ENCODE measurements around the gene CRCP.
"Not testable (repeated sequence)": the region's sequence is repeated elsewhere in the genome, so short reads cannot be mapped to it uniquely, and the experiment has no call there.

Gene CRCP

DNA sequence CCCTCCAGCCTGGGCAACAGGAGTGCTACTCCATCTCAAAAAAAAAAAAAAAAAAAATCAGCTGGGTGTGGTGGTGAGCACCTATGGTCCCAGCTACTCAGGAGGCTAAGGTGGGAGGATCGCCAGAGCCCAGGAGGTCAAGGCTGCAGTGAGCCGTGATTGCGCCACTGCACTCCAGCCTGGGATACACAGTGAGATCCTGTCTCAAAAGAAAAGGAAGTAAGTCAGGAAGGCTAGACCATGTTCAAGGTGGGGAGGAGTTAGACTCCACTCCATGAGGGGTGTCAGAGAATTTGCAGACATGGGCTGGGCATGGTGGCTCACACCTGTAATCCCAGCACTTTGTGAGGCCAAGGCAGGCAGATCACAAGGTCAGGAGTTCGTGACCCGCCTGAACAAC, 6.2 kb upstream of the CRCP start:
- DNase-seq = not testable (repeated sequence)

DNA sequence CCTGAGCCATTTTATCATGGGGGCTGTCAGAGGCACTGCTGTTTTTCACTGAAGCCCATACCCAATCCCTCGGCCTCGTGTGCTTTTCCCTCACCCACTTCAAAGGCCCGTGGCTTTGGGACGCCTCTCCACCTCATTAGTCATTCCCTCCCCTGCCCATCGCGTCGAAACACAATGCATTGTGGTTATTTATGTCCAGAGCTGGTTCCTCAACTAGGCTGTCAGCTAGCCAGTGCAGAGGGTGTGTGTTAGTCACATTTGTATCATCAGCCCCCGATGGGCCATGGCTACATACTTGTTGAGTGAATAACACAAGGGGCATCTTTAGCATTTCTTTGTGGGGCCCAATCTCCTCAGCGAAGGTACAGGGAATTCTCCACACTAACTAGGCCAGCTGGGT, 3.8 kb upstream of the CRCP start:
- no peak for DNase-seq

DNA sequence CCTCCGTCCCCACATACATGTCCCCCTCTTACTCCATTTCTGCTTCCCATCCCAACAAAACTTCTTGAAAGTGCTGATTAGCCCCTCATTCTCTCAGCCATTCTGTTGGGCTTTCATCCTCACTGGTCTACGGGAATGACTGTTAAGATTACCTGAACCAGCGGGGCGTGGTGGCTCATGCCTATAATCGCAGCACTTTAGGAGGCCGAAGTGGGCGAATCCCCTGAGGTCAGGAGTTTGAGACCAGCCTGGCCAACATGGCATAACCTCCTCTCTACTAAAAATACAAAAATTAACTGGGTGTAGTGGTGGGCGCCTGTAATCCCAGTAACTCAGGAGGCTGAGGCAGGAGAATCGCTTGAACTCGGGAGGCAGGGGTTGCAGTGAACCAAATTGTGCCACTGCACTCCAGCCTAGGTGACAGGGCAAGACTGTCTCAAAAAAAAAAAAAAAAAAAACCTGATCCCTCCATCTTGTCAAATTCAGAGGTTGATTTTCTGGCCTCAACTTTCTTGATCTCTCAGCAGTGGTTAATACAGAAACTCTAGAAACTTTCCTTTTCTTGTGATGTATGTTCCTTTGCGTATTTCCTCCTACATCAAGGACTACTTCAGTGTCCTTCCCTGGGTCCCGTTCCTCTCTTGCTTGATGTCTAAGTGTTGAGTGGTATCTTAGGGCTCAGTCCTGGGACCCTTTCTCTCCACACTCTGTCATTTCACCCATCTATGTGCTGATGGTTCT, 2.2 kb downstream of the CRCP start:
- DNase-seq = not testable (repeated sequence)

DNA sequence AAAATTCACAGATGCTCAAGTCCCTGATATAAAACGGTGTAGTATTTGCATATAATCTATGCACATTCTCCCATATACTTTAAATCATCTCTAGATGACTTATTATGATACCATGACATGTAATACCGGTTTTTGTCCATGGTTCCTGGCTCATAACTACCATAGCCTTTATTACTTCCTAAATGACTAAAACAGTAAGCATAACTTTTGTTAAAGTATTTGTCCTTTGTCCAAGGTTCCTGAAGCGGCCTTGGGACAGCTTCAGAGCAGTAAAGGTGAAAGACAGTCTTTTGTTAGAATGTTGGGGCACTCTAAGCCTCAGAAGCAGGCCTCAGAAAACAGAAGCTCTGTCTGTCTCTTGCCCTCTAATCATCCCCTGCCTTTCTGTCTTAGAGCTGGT, 4.0 kb downstream of the CRCP start:
- DNase-seq = no peak

DNA sequence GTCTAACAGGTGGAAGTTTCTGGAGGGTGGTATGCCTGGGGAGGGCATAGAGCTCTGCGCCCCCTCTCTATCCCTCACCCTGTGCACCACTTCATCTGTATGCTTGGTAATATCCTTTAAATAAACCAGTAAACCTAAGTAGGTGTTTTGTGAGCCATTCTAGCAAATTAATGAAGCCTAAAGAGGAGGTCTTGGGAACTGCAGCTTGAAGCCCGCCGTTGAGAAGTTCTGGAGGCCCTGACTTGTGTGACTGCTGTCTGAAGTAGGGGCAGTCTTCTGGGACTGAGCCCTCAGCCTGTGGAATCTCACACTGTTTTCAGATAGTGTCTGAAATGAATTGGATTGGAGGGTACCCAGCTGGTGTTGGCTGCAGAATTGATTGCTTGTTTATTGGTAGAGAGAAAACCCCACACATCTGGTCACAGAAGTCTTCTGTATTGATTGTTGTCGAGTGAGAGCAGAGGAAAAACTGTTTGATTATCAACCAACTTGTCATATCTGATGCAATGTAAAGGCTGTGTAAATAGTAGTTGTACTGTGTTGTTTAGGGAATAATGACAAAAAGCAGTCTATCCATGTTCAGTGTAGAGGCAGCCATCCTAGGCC, 4.7 kb downstream of the CRCP start:
- DNase-seq = no peak

DNA sequence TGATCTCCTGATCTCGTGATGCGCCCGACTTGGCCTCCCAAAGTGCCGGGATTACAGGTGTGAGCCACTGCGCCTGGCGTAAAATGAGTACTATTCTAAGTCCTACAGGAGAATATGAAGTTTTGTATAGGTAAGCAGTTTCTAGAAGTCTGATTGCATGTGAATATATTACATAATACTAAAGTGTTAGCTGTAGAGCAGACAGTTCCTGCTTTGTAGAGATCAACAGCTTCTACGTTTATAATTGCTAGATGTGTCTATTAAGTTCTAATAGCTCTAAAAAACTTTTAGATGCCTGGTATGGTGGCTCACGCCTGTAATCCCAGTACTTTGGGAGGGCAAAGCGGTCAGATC, 8.5 kb downstream of the CRCP start:
- DNase-seq = no peak

DNA sequence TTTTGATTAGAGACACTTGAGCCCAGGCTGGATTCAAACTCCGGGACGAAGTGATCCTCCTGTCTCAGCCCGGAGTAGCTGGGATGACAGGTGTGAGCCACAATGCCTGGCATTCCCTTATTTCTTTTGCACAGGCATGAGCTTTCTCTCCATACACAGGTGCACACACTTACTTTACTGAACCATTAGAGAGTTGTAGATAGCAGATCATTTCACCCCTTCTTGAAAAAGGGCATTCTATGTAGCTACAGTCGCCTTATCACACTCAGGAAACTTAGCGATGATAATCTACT, 9.9 kb downstream of the CRCP start:
- DNase-seq = not testable (repeated sequence)

DNA sequence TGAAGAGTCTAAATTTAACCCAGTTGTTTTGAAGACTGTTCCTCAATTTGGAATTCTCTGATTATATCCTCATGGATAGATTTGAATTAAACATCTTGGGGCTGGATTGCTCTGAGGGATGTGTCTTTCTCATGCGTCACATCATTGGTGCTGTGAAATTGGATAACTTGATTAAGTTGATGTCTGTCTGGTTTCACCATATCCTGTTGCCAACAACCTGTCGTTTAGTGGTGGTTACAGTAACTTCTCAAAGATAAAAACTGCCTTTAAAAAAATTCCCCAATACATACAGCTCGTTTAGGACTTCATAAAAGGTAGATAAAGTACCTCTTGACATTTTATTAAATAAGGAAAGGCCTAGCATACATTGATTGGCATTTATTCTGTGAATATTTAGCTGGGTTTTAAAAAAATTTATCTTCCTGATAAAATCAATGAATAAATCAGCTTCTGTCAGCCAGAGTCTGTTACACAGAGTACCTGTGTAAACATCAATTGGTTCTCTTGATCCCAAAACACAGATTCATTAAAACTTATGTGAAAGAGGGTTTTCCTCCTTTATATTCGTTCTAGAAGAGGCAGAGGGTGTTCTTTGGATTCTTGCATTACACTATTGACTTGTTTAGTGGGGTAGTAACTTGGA, 10.5 kb downstream of the CRCP start:
- DNase-seq = no peak

DNA sequence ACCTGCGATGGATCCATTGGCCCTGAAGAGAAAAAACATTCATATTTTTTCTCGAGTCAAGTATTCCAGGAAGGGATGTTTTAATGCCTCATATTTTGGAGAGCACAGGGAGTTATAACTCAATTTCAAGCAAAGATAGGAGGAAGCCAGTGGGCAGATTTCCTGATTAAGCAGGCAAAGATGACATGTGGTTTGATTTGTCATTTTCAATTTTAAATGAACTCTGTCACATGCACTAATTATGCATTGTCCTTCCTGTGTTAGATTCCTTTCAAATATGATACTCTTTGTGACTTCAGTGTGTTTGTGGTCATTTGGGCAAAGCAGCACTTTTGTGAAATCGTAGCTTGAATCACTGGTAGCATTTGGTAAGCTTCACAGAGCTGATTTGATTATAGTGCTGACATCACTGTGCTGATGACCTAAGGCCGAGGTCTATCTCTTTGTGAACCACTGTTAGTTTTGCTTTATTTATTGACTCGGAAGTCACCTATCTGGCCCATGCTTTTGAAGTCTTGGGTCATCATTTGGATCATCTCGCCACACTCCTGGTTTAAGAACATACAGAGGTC, 11.2 kb downstream of the CRCP start:
- DNase-seq = not testable (repeated sequence)

DNA sequence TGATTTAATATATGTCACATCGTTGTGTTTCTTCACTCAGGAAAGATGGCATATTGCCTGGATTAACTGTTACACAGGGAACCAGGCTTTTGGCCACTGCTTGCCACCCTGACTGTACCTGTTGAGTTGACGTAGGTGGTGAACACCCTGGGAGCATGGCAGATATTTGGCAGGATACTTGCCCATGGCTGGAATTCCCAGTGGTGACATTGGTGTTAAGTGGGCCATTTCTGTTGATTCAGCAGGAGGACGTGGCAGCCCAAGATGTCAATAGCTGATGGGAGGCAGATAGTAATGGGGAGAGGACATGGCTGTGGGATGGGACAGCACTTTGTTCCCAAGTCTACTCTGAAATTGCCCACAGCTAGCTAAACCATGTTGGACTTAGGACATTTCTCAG, 12.5 kb downstream of the CRCP start:
- not testable (repeated sequence) for DNase-seq

DNA sequence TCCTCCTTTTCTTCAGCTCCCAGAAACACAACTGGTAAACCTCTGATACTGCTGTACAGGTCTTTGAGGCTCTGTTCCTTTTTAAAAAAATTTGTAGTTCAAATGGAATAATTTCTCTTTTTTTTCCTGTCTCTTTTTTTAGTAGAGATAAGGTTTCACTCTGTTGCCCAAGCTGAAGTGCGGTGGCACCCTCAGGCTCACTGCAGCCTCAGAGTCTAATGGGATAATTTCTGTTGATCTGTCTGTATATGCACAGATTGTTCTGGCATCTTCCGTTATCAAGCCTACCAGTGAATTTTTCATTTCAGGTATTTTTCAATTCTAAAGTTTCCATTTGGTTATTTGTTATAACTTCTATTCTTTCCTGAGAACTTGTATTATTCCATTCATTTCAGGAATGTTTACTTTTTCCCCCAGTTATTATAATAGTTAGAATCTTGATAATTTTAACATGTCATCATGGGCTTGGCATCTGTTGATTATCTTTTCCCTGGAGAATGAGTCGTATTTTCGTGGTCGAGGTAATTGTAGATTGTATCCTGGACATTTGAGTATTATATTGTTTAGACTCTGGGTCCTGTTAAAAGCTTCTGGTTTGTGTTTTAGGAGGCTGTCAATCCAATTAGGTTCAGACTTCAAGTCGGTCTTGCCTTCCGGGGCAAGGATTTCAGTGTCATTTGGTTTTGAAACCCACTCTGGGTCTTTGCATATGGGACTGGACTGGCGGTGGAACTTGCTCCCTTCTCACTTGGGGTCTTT, 24.5 kb downstream of the CRCP start:
- no peak for DNase-seq

DNA sequence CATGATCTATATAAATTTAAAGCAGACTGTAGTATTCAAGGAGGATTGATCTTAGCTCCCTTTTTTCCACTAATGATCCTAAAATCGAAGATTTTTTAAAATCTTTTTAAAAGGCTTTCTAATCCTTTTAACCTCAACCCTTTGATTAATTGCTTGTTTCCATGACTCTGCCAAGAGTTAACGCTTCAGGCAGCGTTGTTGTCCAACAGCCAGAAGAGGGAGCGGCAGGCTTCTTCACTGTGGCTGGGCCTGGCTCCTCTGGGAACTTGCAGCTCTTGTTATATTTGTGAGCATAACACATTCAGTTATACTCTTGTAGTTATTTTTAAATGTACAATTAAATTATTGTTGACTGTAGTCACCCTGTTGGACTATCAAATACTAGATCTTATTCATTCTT, 26.3 kb downstream of the CRCP start:
- no peak for DNase-seq

DNA sequence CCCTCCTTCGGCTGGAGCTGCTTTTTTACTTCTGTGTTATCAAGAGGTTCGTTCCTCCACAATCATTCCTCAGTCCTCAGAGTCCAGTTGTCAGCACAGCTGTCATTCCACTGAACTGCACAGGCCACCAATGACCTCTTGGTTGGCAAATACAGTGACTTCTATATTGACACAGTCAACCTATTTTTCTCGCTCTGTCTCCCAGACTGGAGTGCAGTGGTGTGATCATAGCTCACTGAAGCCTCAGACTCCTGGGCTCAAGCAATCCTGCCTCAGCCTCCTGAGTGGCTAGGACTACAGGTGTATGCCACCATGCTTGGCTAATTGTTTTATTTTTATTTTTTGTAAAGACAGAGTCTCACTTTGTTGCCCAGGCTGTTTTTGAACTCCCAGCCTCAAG, 27.7 kb downstream of the CRCP start:
- no peak for DNase-seq

DNA sequence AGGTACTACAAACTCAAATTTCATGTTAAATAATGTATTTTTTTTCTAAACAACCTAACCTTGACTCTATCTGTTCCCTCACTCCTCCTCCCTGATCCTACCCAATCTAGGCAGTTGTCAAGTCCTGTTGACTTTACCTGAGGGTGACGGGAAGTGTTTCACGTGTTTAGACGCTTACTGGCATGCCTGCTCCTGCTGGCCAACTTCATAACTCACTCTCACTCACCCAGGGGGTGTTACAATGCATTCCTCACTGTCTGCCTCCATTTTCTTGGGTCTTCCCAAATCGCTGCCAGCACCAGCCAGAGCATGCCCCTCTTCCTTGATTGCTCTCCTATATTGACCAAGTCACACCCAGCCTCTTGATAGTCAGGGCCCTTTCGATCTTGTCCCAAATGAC, 28.3 kb downstream of the CRCP start:
- DNase-seq = no peak

DNA sequence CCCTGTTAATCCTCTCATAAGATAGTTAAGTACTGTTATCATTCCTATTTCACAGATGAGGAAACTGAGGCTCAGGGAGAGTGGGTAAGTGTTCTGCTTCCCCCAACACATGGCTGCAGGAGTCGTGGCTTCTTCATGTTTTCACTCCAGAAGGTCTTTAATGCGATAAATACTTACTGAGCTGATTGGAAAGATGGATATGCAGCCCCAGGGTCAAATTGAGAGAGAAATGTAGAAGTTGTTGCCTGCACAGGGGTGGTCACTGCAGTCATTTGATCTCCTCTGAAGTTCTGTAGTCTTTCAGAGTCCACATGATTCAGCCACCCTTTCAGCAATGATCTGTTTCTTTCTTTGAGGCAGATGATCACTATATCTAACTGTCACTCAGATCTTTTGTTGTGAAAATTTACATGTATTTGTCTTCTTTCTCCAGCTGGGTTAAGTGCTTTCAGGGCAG, 29.3 kb downstream of the CRCP start:
- DNase-seq = no peak

DNA sequence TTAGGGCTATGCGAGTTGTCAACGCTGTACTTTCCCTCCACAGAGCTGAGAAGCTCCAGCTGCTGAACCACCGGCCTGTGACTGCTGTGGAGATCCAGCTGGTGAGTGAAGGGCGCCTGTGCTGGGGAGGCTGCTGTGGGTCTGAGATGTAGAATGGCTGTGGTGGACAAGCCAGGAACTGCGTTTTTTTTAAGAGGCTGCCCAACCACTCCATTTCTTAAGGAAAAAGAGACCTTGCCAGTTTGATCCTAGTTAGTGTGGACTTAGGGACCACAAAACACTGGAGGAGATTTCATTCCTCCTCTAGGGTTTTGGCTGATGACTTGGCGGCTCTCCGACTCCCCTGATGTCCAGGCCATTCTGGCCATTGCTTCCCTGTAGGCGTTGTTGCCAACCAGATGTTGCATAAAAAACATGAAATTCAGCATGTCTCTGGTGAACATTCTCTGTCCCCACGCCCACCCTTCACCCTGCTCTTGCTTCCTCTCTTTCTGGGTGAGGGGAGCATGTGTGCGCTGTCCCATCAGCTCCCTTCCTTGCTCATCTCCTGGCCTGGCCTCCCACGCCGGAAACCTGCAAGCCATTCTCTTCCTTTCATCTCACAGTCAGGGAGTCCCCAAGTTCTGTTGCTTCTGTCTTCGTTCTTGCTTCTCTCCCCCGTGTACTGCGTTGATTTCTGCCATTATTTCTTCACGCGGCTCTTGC, 30.9 kb downstream of the CRCP start:
- no peak for DNase-seq

DNA sequence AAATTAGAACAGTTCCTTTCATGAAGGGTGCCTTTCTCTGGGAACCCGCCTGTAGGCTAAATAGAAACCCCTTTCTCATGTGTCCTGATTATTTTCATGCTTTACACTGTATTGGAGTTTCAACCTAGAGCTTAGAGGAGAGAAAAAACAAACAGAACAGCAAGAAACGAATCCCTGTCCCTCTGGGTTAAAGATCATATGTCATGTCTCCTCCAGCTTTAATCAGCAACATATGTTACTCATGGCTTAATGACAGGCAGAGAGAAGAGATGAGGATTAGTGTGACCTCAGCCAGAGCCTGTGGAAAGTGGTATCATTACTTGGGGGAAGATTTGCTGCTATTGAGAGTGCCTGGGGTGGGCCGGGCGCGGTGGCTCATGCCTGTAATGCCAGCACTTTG, 32.1 kb downstream of the CRCP start:
- no peak for DNase-seq

DNA sequence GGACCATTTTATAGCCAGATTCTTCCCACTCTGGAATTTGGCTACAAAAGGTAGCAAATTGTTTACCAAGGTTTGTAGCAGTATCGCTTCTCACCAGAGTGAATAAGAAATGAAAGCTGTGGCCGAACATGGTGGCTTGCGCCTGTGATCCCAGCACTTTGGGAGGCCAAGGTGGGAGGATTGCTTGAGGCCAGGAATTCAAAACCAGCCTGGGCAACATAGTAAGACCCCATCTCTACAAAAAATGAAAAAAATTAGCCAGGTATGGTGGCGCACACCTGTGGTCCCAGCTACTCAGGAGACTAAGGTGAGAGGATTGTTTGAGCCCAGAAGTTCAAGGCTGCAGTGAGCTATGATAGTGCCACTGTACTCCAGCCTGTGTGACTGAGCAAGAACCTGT, 33.0 kb downstream of the CRCP start:
- not testable (repeated sequence) for DNase-seq

DNA sequence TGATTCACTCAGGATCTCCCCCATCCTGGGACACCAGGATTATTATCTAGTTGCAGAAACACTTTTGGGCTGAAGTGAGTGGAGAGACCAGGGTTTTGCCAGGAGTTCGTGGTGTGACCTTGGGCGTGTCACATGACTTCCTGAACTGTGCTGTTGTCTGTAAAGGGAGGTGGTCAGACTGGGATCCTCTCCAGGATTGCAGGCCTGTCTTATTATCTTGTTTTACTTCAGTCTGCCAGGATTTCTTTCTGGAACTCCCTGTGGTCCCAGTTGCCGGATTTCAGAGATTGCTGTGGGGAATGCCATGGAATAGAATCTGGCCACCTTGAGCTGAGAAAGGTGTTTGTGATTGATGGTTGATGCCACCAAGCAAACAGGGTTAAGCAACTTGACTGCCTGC, 35.8 kb downstream of the CRCP start:
- DNase-seq = no peak

DNA sequence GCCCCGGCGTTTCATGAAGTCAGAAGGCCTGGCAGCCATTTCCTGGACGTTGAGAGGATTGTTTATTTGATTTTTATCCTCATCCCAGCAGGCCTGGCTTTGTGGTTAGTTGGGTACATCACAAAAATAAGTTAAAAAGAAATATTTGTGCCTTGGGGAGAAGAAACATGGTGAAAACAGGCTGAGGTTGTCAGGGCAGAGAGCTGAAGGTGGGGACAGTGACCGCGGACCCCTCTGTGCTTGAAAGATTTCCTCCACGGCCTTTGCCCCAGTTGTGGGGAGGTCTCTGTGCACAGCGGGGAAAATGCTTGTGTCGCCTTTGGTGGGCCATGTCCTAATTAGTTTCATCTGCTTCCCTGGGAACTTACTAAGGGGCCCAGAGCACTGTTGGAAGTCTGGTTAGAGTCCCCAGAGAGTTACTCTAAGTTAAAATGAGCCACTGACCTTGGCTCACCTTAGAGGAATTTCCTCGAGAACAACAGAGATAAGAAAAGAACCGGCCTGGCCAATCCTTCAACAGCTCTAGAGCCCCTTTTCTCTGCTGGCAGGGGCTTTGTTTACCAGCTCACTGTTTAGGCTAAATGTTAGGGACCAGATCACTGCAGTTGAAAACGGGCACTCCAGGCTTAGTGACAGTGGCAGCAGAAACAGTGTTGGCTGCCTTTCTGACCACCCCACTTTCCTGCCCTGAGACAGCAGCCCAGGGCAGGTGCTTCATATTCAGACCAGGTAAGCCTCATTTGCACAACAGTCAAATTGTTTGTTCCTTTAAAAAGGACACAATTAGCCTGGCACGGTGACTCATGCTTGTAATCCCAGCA, 37.9 kb downstream of the CRCP start:
- DNase-seq = no peak

DNA sequence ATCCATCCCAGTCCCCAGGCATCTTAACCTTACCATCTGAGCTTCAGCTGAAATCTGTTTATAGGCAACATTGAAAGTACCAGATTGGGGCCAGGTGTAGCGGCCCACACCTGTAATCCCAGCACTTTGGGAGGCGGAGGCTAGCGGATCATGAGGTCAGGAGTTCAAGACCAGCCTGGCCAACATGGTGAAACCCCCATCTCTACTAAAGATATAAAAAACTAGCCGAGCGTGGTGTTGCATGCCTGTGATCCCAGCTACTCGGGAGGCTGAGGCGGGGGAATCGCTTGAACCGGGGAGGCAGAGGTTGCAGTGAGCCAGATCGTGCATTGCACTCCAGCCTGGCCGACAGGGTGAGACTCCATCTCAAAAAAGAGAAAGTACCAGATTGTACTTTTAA, 39.0 kb downstream of the CRCP start:
- peak; percentile 39 for DNase-seq

DNA sequence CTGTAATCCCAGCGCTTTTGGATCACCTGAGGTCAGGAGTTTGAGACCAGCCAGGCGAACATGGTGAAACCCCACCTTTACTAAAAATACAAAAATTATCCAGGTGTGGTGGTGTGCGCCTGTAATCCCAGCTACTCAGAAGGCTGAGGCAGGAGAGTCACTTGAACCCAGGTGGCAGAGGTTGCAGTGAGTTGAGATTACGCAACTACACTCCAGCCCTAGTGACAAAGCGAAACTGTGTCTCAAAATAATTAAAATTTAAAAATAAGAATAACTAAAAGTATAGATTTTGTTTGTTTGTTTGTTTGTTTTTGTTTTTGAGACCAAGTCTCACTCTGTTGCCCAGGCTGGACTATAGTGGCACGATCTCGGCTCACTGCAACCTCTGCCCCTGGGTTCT, 41.4 kb downstream of the CRCP start:
- DNase-seq = not testable (repeated sequence)

All from activated effector memory CD4-positive, alpha-beta T cell treated with anti-CD3 and anti-CD28 coated beads, Interleukin-2, amount 50 U/mL, for 16 hours (primary cell).